Effector CD4-positive, alpha-beta T cell (primary cell): ENCODE results near the gene TANC1.

Experiments used
- DNase-seq: peaks from one replicate; pipeline ENCODE4 v3.0.0-alpha.2; 2020

The TANC1 gene

GRCh38 chr2:159230145-159230877 is 261.9 kb downstream of the TANC1 start:
- no peak for DNase-seq

- no peak for DNase-seq
Measured at GRCh38 chr2:159232456-159233170, 264.2 kb downstream of the TANC1 start.

DNA sequence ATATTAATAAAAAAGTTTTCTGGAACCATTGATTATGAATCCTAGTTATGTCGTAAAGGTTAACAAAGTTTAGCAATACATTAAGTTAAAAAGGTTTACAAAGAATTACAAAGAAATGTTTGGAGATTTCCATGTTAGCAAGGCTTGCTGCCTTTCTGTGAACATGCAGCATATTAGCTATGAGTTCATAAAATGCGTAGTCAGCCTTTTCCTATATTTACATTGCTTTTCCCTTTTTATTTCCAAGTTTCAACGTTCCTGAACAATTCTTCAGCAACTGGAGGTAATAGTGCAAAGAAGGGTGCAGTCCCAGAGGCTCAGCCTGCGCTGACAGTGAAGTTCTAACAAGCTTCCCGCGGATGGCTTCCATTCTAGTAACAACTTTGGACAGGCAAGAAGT is 266.4 kb downstream of the TANC1 start:
- DNase-seq, result no peak

DNA sequence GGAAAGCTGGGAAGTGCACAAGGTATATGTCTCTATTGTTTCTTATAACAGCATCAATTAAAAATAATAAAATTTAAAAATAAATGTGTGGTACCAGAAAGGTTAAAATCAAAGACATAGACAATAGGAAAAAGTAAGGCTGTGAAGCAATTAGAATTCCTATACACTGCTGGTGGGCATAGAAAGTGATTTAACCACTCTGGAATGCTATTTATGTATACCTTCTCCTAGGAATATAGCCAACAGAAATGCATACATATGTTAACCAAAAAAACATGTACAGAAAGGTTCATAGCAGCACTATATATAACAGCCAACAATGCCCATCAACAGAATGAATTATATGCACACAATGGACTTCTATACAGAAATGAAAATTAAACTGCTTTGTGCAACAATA is 275.1 kb downstream of the TANC1 start:
- DNase-seq, result no peak

DNA sequence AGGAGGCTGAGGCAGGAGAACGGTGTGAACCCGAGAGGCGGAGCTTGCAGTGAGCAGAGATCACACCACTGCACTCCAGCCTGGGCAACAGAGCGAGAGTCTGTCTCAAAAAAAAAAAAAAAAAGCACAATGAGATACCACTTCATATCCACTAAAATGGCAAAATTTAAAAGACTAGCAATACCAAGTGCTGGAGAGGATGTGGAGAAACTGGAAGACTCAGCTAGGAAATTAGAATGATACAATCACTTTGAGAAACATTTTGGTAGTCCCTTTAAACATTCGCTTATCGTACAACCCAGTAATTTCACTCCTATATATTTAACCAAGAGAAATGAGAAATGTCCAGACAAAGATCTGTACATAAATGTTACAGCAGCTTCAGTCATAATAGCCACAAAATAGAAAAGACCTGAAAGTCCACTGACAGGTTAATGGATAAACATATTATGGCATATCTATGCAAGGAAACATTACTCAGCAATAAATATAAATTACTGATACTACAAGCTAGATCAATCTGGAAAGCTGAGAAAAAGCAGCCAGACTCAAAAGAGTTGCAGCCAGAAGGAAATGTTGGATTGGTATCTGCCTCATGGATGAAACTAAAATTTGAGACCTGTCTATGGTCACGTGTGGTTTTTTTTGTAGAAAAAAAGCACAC is 278.0 kb downstream of the TANC1 start:
- no peak for DNase-seq

- no peak for DNase-seq
Measured at GRCh38 chr2:159249990-159250715, 281.7 kb downstream of the TANC1 start.

- no peak for DNase-seq
Measured at GRCh38 chr2:159251296-159252173, 283.1 kb downstream of the TANC1 start.

- no peak for DNase-seq
Measured at GRCh38 chr2:159252905-159253304, 284.5 kb downstream of the TANC1 start.

- DNase-seq, result no peak
Measured at GRCh38 chr2:159256159-159256558, 287.7 kb downstream of the TANC1 start.

DNA sequence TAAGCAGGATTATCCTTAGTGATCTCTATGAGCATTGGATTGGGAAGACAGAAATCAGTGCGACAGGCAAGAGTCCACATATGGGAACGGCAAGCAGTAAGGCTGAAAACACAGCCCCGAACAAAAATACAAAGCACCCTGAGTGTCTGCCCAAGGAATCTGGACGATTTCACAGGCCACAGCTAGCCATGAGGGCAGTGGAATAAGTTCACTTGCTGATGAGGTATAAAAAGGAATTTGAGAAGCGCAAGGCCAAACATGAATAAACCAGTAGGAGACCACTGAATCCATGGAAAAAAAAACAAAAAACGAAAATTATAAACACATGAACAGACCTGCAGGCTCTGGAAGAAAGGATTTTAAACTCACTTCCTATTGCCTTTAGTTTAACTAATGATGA is 293.8 kb downstream of the TANC1 start:
- no peak for DNase-seq

GRCh38 chr2:159262904-159263303 is 294.5 kb downstream of the TANC1 start:
- no peak for DNase-seq

DNA sequence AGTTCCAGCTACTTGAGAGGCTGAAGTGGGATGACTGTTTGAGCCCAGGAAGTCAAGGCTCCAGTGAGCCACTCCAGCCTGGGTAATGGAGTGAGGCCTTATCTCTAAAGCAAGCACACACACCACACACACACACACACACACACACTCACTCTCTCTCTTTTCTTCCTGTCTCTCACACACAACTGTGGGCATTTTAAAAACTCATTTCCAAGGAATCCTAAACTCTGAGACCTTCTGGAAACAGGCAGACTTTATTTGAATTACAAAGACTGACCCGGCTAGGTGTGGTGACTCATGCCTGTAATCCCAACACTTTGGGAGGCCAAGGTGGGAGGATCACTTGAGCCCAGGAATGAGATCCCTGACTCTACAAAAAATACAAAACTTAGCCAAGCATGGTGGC is 296.7 kb downstream of the TANC1 start:
- no peak for DNase-seq

GRCh38 chr2:159266554-159266953 is 298.1 kb downstream of the TANC1 start:
- no peak for DNase-seq

DNA sequence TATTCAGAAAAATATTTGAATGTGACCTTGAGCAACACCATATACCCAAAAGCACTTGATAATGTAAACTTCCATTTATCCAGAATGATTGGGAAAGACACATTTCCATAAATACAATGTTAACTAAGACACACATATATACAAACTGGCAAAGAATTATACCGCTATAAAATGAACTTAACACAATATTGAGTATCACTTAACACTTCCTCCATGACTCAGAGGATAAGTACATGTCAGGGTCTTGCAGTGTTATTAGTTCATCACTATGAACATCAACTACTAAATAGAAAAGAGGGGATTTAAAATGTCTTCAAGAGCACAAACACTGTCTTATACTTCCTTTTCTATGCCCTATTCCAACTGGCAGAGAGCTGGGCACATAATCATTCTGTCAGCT is 299.5 kb downstream of the TANC1 start:
- DNase-seq, result no peak

GRCh38 chr2:159270744-159271379 is 302.4 kb downstream of the TANC1 start:
- DNase-seq, result no peak

GRCh38 chr2:159272156-159272555 is 303.7 kb downstream of the TANC1 start:
- no peak for DNase-seq

DNA sequence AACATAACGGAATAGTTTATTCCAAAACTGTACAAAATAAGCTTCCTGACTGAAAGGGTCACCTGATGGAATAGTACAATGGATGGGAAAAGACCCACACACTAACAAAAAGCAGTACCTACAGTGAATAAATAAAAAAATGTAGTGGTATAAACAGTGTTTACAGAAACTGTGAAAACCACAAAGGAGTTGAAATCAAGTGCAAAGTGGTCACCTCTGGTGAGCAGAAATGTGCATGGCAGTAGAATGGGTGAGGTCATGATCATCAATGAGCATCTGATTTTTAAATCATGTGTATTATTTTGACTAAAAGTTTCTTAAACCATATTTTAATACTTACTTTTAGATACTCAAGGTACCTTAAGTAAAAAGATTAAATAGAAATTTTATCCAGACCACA is 306.7 kb downstream of the TANC1 start:
- DNase-seq, result no peak

GRCh38 chr2:159279700-159280099 is 311.3 kb downstream of the TANC1 start:
- no peak for DNase-seq

DNA sequence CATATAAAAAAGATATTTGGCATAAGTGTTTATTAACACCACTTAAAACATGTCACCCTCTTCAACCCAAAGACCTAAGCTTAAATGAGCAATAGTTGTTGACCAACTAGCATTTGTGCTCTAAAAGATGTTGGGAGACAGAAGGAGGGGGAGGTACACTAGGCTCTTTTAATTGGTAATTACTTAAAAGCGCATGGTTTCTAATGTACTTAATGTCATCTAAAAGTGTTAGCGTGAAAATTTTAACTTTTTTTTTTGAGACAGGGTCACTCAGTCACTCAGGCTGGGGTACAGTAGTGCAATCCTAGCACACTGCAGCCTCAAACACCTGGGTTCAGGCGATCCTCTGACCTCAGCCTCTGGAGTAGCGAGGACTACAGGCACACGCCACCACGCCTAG is 312.6 kb downstream of the TANC1 start:
- DNase-seq, result no peak
